Stomach (tissue), 9 donors: Measurements from ENCODE around the gene NKIRAS2. TPM values are rescaled to one million over a fixed set of nuclear protein-coding genes. Genes with fewer than 3 reads are reported as not detected.

Experiments used
- DNase-seq, 2 donors: peaks; one replicate each; pipeline versions ENCODE4 v3.0.0 to v3.0.0-alpha.2; 2013 to 2019
- H3K27ac ChIP-seq, 5 donors: fragments of 200-600 bp in 4 of 5; sonication (generic) in 4 of 5; one replicate each; pipeline ENCODE4 v1.5.1; 2013 to 2019; ENCODE audit warnings: mild to moderate bottlenecking in 1 of 5, moderate library complexity in 1 of 5
- H3K27me3 ChIP-seq, 3 donors: fragments of 200-600 bp; sonication (generic); one replicate each; pipeline ENCODE4 v1.5.1; 2017 to 2019; ENCODE audit warnings: mixed run types in 1 of 3
- H3K36me3 ChIP-seq, 4 donors: fragments of 200-600 bp; sonication (generic); 1 replicate in 3 of 4; 2 replicates in 1 of 4; pipeline ENCODE4 v1.5.1; 2016 to 2019
- H3K4me1 ChIP-seq, 4 donors: fragments of 200-600 bp; sonication (generic); one replicate each; pipeline ENCODE4 v1.5.1; 2016 to 2019
- H3K4me3 ChIP-seq, 4 donors: fragments of 200-600 bp; sonication (generic) in 3 of 4; one replicate each; pipeline ENCODE4 v1.5.1; 2016 to 2019; ENCODE audit warnings: mild to moderate bottlenecking in 1 of 4
- H3K9me3 ChIP-seq, 4 donors: fragments of 200-600 bp; sonication (generic); one replicate each; pipeline ENCODE4 v1.5.1; 2016 to 2019
- CTCF ChIP-seq, 7 experiments: fragments of 450-650 bp in 4 of 7; fragments of 200-600 bp in 3 of 7; sonication (generic) in 3 of 7; IDR thresholded peaks; one replicate each; pipeline ENCODE4 v1.5.1; 2016 to 2019; ENCODE audit warnings: antibody characterized with exemption in 7 of 7, control low read depth in 2 of 7, mild to moderate bottlenecking in 1 of 7
- EP300 ChIP-seq: sonication (generic); formaldehyde crosslinking; IDR thresholded peaks from one replicate; pipeline ENCODE4 v1.6.1; 2017; ENCODE audit warnings: antibody characterized with exemption
- POLR2A ChIP-seq, 4 donors: fragments of 450-650 bp; IDR thresholded peaks; one replicate each; pipeline ENCODE4 v1.6.1; 2016; ENCODE audit warnings: antibody characterized with exemption in 4 of 4, control low read depth in 2 of 4, mild to moderate bottlenecking in 1 of 4, moderate library complexity in 1 of 4
- POLR2AphosphoS5 ChIP-seq, 3 donors: sonication (generic); formaldehyde crosslinking; IDR thresholded peaks; one replicate each; pipeline ENCODE4 v1.6.1; 2016; ENCODE audit warnings: antibody characterized with exemption in 3 of 3
- WGBS, 5 donors: extraction: QIAGEN DNeasy Blood & Tissue Kit in 3 of 5; methylation state at CpG; one replicate each; pipeline versions ENCODE4 v1.1.5 to v1.1.7; 2013 to 2018; 5-methylcytosine and 5-hydroxymethylcytosine counted together
- intact Hi-C: fragments of 100-400 bp; cut with DNase I; formaldehyde crosslinking; loops from one replicate; pipeline ENCODE4 v1.15.1; 2023; ENCODE audit warnings: low total_unique reads
- polyA plus RNA-seq, 3 donors: library from polyadenylated mRNA; stranded (reverse); fragments of 200-250 nt; gene quantifications; one replicate each; pipeline ENCODE4 v1.2.3, GENCODE V29; 2013
- total RNA-seq, 5 donors: library from RNA; depleted of rRNA; stranded (reverse); fragments of >200 nt; gene quantifications; one replicate each; pipeline versions ENCODE4 v1.1.0 to v1.2.3, GENCODE V29; 2014 to 2016
- donor health status: healthy with polysubstance abuse.
- donor health status: Bipolar disorder and iron deficiency.
- donor health status: healthy.

Gene NKIRAS2
- total and polyA plus RNA-seq, 8 donors = 7.5 to 28.5 (median 20.8) TPM

- H3K4me3 ChIP-seq = no peak overlapping the region
- no peaks in the 10 kb centered on the region for H3K27me3 ChIP-seq
- H3K27ac ChIP-seq = peak overlapping the region in 4 of 5 donors; percentile 10 to 32 (median 28)
- no peaks in the 10 kb centered on the region for H3K9me3 ChIP-seq
- 70 to 79% (median 72%) methylated on average over 5 of the region's 5 CpGs for WGBS, 5 donors
- DNase-seq = peak in 1 of 2 donors; percentile 44
- no peak for TF ChIP-seq POLR2AphosphoS5 (IDR thresholded peaks at IDR 0.05)
- TF ChIP-seq EP300 = no peak
- no peak for TF ChIP-seq CTCF (IDR thresholded peaks at IDR 0.05)
- no peak for TF ChIP-seq POLR2A (IDR thresholded peaks at IDR 0.05)
- H3K36me3 ChIP-seq = peaks cover 67 to 100% (median 98%) of the 10 kb centered on the region in 4 donors
- intact Hi-C loops = no loop called here
- peaks cover 0 to 16% (median 6%) of the 10 kb centered on the region in 4 donors for H3K4me1 ChIP-seq
Observed at GRCh38 chr17:41989702-41990419, 30.0 kb upstream of the NKIRAS2 start.

- DNase-seq = no peak
- Histone ChIP-seq H3K4me3 (no peak overlapping the region), H3K27ac (no peak overlapping the region), H3K4me1 (peaks cover 0 to 16% (median 6%) of the 10 kb centered on the region in 4 donors), H3K27me3 (no peaks in the 10 kb centered on the region), H3K9me3 (no peaks in the 10 kb centered on the region), H3K36me3 (peaks cover 78 to 100% (median 99%) of the 10 kb centered on the region in 4 donors)
- intact Hi-C loops = no loop called here
- 76 to 90% (median 83%) methylated on average over 3 of the region's 3 CpGs for WGBS, 5 donors
- TF ChIP-seq EP300 = no peak
- TF ChIP-seq POLR2AphosphoS5 (IDR thresholded peaks at IDR 0.05) = no peak
- no peak for TF ChIP-seq CTCF (IDR thresholded peaks at IDR 0.05)
Observed at GRCh38 chr17:41992576-41992975, 27.3 kb upstream of the NKIRAS2 start.

GRCh38 chr17:41996855-41997164, 23.1 kb upstream of the NKIRAS2 start:
- Histone ChIP-seq H3K4me3 (no peak overlapping the region), H3K27ac (no peak overlapping the region), H3K27me3 (no peaks in the 10 kb centered on the region), H3K36me3 (peaks cover 74 to 100% (median 95%) of the 10 kb centered on the region in 4 donors), H3K9me3 (no peaks in the 10 kb centered on the region), H3K4me1 (peaks cover 3 to 24% (median 12%) of the 10 kb centered on the region in 4 donors)
- DNase-seq = no peak
- TF ChIP-seq POLR2A (IDR thresholded peaks at IDR 0.05) = no peak
- TF ChIP-seq CTCF (IDR thresholded peaks at IDR 0.05) = no peak
- no peak for TF ChIP-seq EP300
- TF ChIP-seq POLR2AphosphoS5 (IDR thresholded peaks at IDR 0.05) = no peak
- 88 to 94% (median 93%) methylated on average over 2 of the region's 2 CpGs for WGBS, 5 donors
- intact Hi-C loops = no loop called here

- Histone ChIP-seq H3K27ac (no peak overlapping the region), H3K4me1 (peaks cover 10 to 41% (median 25%) of the 10 kb centered on the region in 4 donors), H3K4me3 (no peak overlapping the region), H3K27me3 (no peaks in the 10 kb centered on the region), H3K9me3 (no peaks in the 10 kb centered on the region), H3K36me3 (peaks cover 65 to 96% (median 93%) of the 10 kb centered on the region in 4 donors)
- 30 to 46% (median 42%) methylated on average over 2 of the region's 2 CpGs for WGBS, 5 donors
- TF ChIP-seq EP300 (no peak), CTCF (IDR thresholded peaks at IDR 0.05) (no peak), POLR2AphosphoS5 (IDR thresholded peaks at IDR 0.05) (no peak), POLR2A (IDR thresholded peaks at IDR 0.05) (no peak)
- no peak for DNase-seq
- intact Hi-C loops = no loop called here
Observed at GRCh38 chr17:41998497-41998896, 21.4 kb upstream of the NKIRAS2 start.
